ENCODE data around the gene EIF5A.

GRCh38 chr17:7334938-7335538 is 27.6 kb downstream of the EIF5A start:
- TF ChIP-seq CTCF (IDR thresholded peaks at IDR 0.05; ENCODE audit: poor library complexity) (no peak), EZH2 (IDR thresholded peaks at IDR 0.05; ENCODE audit: borderline replicate concordance) (no peak), EZH2phosphoT487 (IDR thresholded peaks at IDR 0.05; ENCODE audit: low read depth, severe bottlenecking, unreplicated experiment) (no peak)

All from hepatocyte (in vitro differentiated cells).